Endothelial cell of umbilical vein (primary cell): ENCODE results near the gene GMPPB. TPM values are rescaled to one million over a fixed set of nuclear protein-coding genes. Genes with fewer than 3 reads are reported as not detected.

Experiments
- BruUV-seq: library from RNA; stranded (reverse); fragments of 400-500 nt; replicated peaks from 2 replicates; lab custom pipeline; 2021; lab: Mats Ljungman, UMichigan
- CTCF ChIA-PET: fragments of 300-600, 350-600 bp; sonication (Branson Sonifier 250); formaldehyde crosslinking; loops from one replicate; lab custom pipeline; 2021; ENCODE audit warnings: antibody characterized with exemption, inconsistent platforms; lab: Charles Lee
- POLR2A ChIA-PET: fragments of 300-600, 350-600 bp; sonication (Branson Sonifier 250); formaldehyde crosslinking; loops from one replicate; lab custom pipeline; 2021; ENCODE audit warnings: antibody characterized with exemption, inconsistent platforms; lab: Charles Lee
- DNase-seq: peaks from one replicate; pipeline ENCODE4 v3.0.0-alpha.2; 2011; ENCODE audit warnings: low read depth, low spot score
- FAIRE-seq: peaks from 2 replicates; lab custom pipeline; 2011; peaks lifted over from hg19 to GRCh38; lab: Jason Lieb, UNC
- H2AFZ ChIP-seq: 2 replicates; pipeline ENCODE4 v1.6.0; 2012; ENCODE audit warnings: low read depth, low read length, control low read depth, inconsistent platforms
- H3K27ac ChIP-seq: 2 replicates; pipeline ENCODE4 v1.5.1; 2011; ENCODE audit warnings: low read depth, mild to moderate bottlenecking, control low read depth, low read length, moderate library complexity; ENCODE audit not compliant: insufficient read depth
- H3K27me3 ChIP-seq, 2 experiments: 2 replicates each; pipeline versions ENCODE4 v1.6.0 to v1.6.1; 2011; ENCODE audit warnings: low read length in 2 of 2, mixed read lengths in 1 of 2; ENCODE audit not compliant: control insufficient read depth in 2 of 2, insufficient read depth in 2 of 2
- H3K36me3 ChIP-seq, 2 experiments: 2 replicates in 1 of 2; 3 replicates in 1 of 2; pipeline ENCODE4 v1.5.1; 2011; ENCODE audit warnings: low read length in 2 of 2, mild to moderate bottlenecking in 1 of 2, moderate library complexity in 1 of 2; ENCODE audit not compliant: control insufficient read depth in 2 of 2, insufficient read depth in 2 of 2; ENCODE audit errors: extremely low read depth in 1 of 2
- H3K4me1 ChIP-seq: 3 replicates; pipeline ENCODE4 v1.5.1; 2011; ENCODE audit warnings: mild to moderate bottlenecking, low read length; ENCODE audit not compliant: control insufficient read depth, insufficient read depth; ENCODE audit errors: extremely low read depth
- H3K4me2 ChIP-seq: 2 replicates; pipeline ENCODE4 v1.6.1; 2011; ENCODE audit warnings: low read length, control low read depth, mixed read lengths; ENCODE audit not compliant: insufficient read depth
- H3K4me3 ChIP-seq, 3 experiments: fragments of 200-600 bp in 1 of 3; sonication (generic), shearing (Covaris generic) in 1 of 3; replicated peaks in 1 of 3; 2 replicates each; pipeline ENCODE4 v1.5.1; 2011 to 2016; ENCODE audit warnings: control low read depth in 3 of 3, low read length in 3 of 3, mild to moderate bottlenecking in 2 of 3, inconsistent platforms in 1 of 3, low read depth in 1 of 3, moderate library complexity in 1 of 3; ENCODE audit not compliant: insufficient read depth in 1 of 3
- H3K79me2 ChIP-seq: 2 replicates; pipeline ENCODE4 v1.6.0; 2012; ENCODE audit warnings: low read length, inconsistent platforms; ENCODE audit not compliant: control insufficient read depth, insufficient read depth
- H3K9ac ChIP-seq: replicated peaks from 2 replicates; pipeline ENCODE3; 2011; ENCODE audit warnings: low read length, control low read depth; ENCODE audit not compliant: insufficient read depth; ENCODE audit errors: extremely low read depth
- H3K9me1 ChIP-seq: replicated peaks from 3 replicates; pipeline ENCODE4 v1.6.0; 2011; ENCODE audit warnings: mild to moderate bottlenecking, low read length; ENCODE audit not compliant: control insufficient read depth, insufficient read depth; ENCODE audit errors: extremely low read depth
- H3K9me3 ChIP-seq: replicated peaks from 2 replicates; pipeline ENCODE4 v1.5.1; 2012; ENCODE audit warnings: low read length, inconsistent platforms; ENCODE audit not compliant: control insufficient read depth, insufficient read depth
- H4K20me1 ChIP-seq: replicated peaks from 2 replicates; pipeline ENCODE3; 2011; ENCODE audit warnings: mild to moderate bottlenecking, low read length; ENCODE audit not compliant: control insufficient read depth, insufficient read depth; ENCODE audit errors: extremely low read depth
- CTCF ChIP-seq, 2 donors: IDR thresholded peaks; 1 replicate in 1 of 2; 2 replicates in 1 of 2; pipeline ENCODE4 v1.5.1; 2011; ENCODE audit warnings: low read length in 2 of 2, mild to moderate bottlenecking in 2 of 2, moderate library complexity in 2 of 2, control low read depth in 1 of 2, inconsistent platforms in 1 of 2, low read depth in 1 of 2; ENCODE audit not compliant: insufficient read depth in 1 of 2; ENCODE audit errors: extremely low read depth in 1 of 2
- EZH2 ChIP-seq: IDR thresholded peaks from 2 replicates; pipeline ENCODE4 v1.6.1; 2012; ENCODE audit warnings: borderline replicate concordance, low read depth, mild to moderate bottlenecking, moderate library complexity, low read length, inconsistent platforms; ENCODE audit not compliant: severe bottlenecking
- FOS ChIP-seq: IDR thresholded peaks from 2 replicates; pipeline ENCODE4 v1.6.1; 2011; ENCODE audit warnings: mild to moderate bottlenecking, low read length, moderate library complexity, borderline replicate concordance; ENCODE audit not compliant: insufficient read depth
- GATA2 ChIP-seq: IDR thresholded peaks from 2 replicates; pipeline ENCODE4 v1.7.0; 2011; ENCODE audit warnings: low read depth, mild to moderate bottlenecking, moderate library complexity, mixed read lengths, low read length; ENCODE audit not compliant: insufficient read length, insufficient read depth
- JUN ChIP-seq: IDR thresholded peaks from 2 replicates; pipeline ENCODE4 v1.6.1; 2011; ENCODE audit warnings: borderline replicate concordance, low read depth; ENCODE audit not compliant: insufficient read length, insufficient read depth
- MAX ChIP-seq: IDR thresholded peaks from 2 replicates; pipeline ENCODE4 v1.6.1; 2011; ENCODE audit not compliant: insufficient read depth, insufficient read length
- MYC ChIP-seq: IDR thresholded peaks from one replicate; pipeline ENCODE4 v1.6.1; 2011; ENCODE audit warnings: mild to moderate bottlenecking, low read depth, low read length
- POLR2A ChIP-seq: IDR thresholded peaks from 2 replicates; pipeline ENCODE4 v1.6.1; 2012; ENCODE audit warnings: low read depth, mild to moderate bottlenecking, control low read depth, low read length
- POLR2AphosphoS5 ChIP-seq: IDR thresholded peaks from 2 replicates; pipeline ENCODE4 v1.6.1; 2012; ENCODE audit warnings: low read depth, mild to moderate bottlenecking, control low read depth, low read length, moderate library complexity; ENCODE audit not compliant: insufficient read depth
- dilution Hi-C: fragments of 300-500 bp; cut with MboI; formaldehyde crosslinking; loops from one replicate; pipeline ENCODE4 v1.15.0; 2019; ENCODE audit warnings: low sequenced_read_pairs; ENCODE audit not compliant: extremely low pct_ligation_motif_present
- intact Hi-C: fragments of 100-400 bp; cut with micrococcal nuclease; formaldehyde crosslinking; loops from one replicate; pipeline ENCODE4 v1.10.0; 2022
- polyA plus RNA-seq, 4 experiments: library from polyadenylated mRNA; depleted of rRNA in 3 of 4; stranded (reverse) in 3 of 4; unstranded in 1 of 4; fragments of >200 nt; gene quantifications; 2 replicates each; pipeline versions ENCODE4 v1.2.1 to v1.2.3, GENCODE V29; 2011 to 2012; ENCODE audit warnings: missing spikeins in 1 of 4
- total RNA-seq: library from RNA; stranded (reverse); gene quantifications from 2 replicates; pipeline ENCODE4 v1.2.3, GENCODE V29; 2021

GMPPB gene
- total and polyA plus RNA-seq, 2 donors (not counting 3 experiments of a cell fraction or from before 2014, with no cell fraction given) = 52.5 to 62.0 TPM

- POLR2A ChIA-PET = no interaction called here
Measured at GRCh38 chr3:49711489-49711888, 12.3 kb downstream of the GMPPB start.

More at GRCh38 chr3:49711489-49711888, 12.3 kb downstream of the GMPPB start:
- Histone ChIP-seq H3K4me2 (no peak overlapping the region), H3K4me1 (no peaks in the 10 kb centered on the region), H3K9me3 (no peaks in the 10 kb centered on the region), H3K27ac (no peak overlapping the region), H3K9me1 (no peaks in the 10 kb centered on the region), H3K4me3 (no peak overlapping the region), H2AFZ (no peak overlapping the region), H4K20me1 (no peaks in the 10 kb centered on the region), H3K27me3 (no peaks in the 10 kb centered on the region), H3K79me2 (no peaks in the 10 kb centered on the region), H3K9ac (no peak overlapping the region), H3K36me3 (peaks cover 0 to 6% of the 10 kb centered on the region in 2 experiments)
- dilution Hi-C loops = no loop called here
- no peak for DNase-seq
- FAIRE-seq = no peak
- CTCF ChIA-PET = no interaction called here
- no peak for TF ChIP-seq MAX
- TF ChIP-seq FOS = no peak
- TF ChIP-seq POLR2A = no peak
- no peak for TF ChIP-seq GATA2
- TF ChIP-seq POLR2AphosphoS5 = no peak
- no peak for TF ChIP-seq JUN
- TF ChIP-seq EZH2 = no peak
- TF ChIP-seq MYC = no peak
- no peak for TF ChIP-seq CTCF (IDR thresholded peaks at IDR 0.05; ENCODE audit: extremely low read depth in 1 of 2, insufficient read depth in 1 of 2, low read depth in 1 of 2, low read length in 2 of 2)
- intact Hi-C loops = no loop called here
- no TSS peak for BruUV-seq
